ENCODE data around the gene ZNF547.
"Not testable (repeated sequence)": the region's sequence is repeated elsewhere in the genome, so short reads cannot be mapped to it uniquely, and the experiment has no call there.

ZNF547 gene

GRCh38 chr19:57374179-57374578 is 10.8 kb downstream of the ZNF547 start:
- no peak for DNase-seq (ENCODE audit: low read depth in 1 of 2, low spot score in 1 of 2)

GRCh38 chr19:57374647-57375046 is 11.3 kb downstream of the ZNF547 start:
- not testable (repeated sequence) for DNase-seq (ENCODE audit: low read depth in 1 of 2, low spot score in 1 of 2)

GRCh38 chr19:57376151-57376550 is 12.8 kb downstream of the ZNF547 start:
- no peak for DNase-seq (ENCODE audit: low read depth in 1 of 2, low spot score in 1 of 2)

GRCh38 chr19:57377498-57378146 is 14.3 kb downstream of the ZNF547 start:
- no peak for DNase-seq (ENCODE audit: low read depth in 1 of 2, low spot score in 1 of 2)

GRCh38 chr19:57380923-57381322 is 17.6 kb downstream of the ZNF547 start:
- no peak for DNase-seq (ENCODE audit: low read depth in 1 of 2, low spot score in 1 of 2)

- DNase-seq (ENCODE audit: low read depth in 1 of 2, low spot score in 1 of 2) = no peak
These were observed 19.6 kb downstream of the ZNF547 start for GRCh38 chr19:57382806-57383488.

- DNase-seq (ENCODE audit: low read depth in 1 of 2, low spot score in 1 of 2) = no peak
These were observed 25.9 kb downstream of the ZNF547 start for GRCh38 chr19:57389194-57389729.

GRCh38 chr19:57389730-57390598 is 26.6 kb downstream of the ZNF547 start, which contains the start of gene ZNF548:
Gene ZNF548 (plus strand): TSS chr19:57389854. CDS start chr19:57390100, 246 bp downstream.
- peak; percentile 95 to 96 for DNase-seq (ENCODE audit: low read depth in 1 of 2, low spot score in 1 of 2)

GRCh38 chr19:57395710-57396109 is 32.4 kb downstream of the ZNF547 start:
- no peak for DNase-seq (ENCODE audit: low read depth in 1 of 2, low spot score in 1 of 2)

- DNase-seq (ENCODE audit: low read depth in 1 of 2, low spot score in 1 of 2) = no peak
These were observed 35.5 kb downstream of the ZNF547 start for GRCh38 chr19:57398868-57399267.

- DNase-seq (ENCODE audit: low read depth in 1 of 2, low spot score in 1 of 2) = no peak
These were observed 40.6 kb downstream of the ZNF547 start for GRCh38 chr19:57403737-57404563.

- peak; percentile 41 to 56 for DNase-seq (ENCODE audit: low read depth in 1 of 2, low spot score in 1 of 2)
These were observed 43.3 kb downstream of the ZNF547 start for GRCh38 chr19:57406516-57407123.

- peak; percentile 77 to 93 for DNase-seq (ENCODE audit: low read depth in 1 of 2, low spot score in 1 of 2)
These were observed 47.7 kb downstream of the ZNF547 start, which contains the start of gene ZNF17 for GRCh38 chr19:57410877-57411671. Gene ZNF17 (plus strand): TSS chr19:57411161. CDS start chr19:57413616, 2,455 bp downstream.

GRCh38 chr19:57419439-57419838 is 56.1 kb downstream of the ZNF547 start:
- no peak for DNase-seq (ENCODE audit: low read depth in 1 of 2, low spot score in 1 of 2)

GRCh38 chr19:57421037-57421436 is 57.7 kb downstream of the ZNF547 start:
- no peak for DNase-seq (ENCODE audit: low read depth in 1 of 2, low spot score in 1 of 2)

Measured in activated CD4-positive, alpha-beta T cell treated with anti-CD3 and anti-CD28 coated beads, Interleukin-2, amount 50 U/mL, for 24 hours (primary cell).